ENCODE results near the gene LATS1.

Gene LATS1

GRCh38 chr6:149761438-149761837 lies 43.5 kb upstream of the LATS1 start:
- peaks cover 12% of the 10 kb centered on the region for H3K9me3 ChIP-seq (ENCODE audit: low read length)
- peaks cover 59% of the 10 kb centered on the region for H3K36me3 ChIP-seq (ENCODE audit: insufficient read depth, low read length)
- H3K4me1 ChIP-seq (ENCODE audit: insufficient read depth, low read length, severe bottlenecking) = peaks cover 13% of the 10 kb centered on the region
- H3F3A ChIP-seq (ENCODE audit: insufficient read depth, low read length) = no peaks in the 10 kb centered on the region; the same call in 1 of the 2 replicates
- TF ChIP-seq, protein P1, sequence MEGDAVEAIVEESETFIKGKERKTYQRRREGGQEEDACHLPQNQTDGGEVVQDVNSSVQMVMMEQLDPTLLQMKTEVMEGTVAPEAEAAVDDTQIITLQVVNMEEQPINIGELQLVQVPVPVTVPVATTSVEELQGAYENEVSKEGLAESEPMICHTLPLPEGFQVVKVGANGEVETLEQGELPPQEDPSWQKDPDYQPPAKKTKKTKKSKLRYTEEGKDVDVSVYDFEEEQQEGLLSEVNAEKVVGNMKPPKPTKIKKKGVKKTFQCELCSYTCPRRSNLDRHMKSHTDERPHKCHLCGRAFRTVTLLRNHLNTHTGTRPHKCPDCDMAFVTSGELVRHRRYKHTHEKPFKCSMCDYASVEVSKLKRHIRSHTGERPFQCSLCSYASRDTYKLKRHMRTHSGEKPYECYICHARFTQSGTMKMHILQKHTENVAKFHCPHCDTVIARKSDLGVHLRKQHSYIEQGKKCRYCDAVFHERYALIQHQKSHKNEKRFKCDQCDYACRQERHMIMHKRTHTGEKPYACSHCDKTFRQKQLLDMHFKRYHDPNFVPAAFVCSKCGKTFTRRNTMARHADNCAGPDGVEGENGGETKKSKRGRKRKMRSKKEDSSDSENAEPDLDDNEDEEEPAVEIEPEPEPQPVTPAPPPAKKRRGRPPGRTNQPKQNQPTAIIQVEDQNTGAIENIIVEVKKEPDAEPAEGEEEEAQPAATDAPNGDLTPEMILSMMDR (IDR thresholded peaks at IDR 0.05; ENCODE audit: low read length) = no peak
- no peak for TF ChIP-seq EZH2 (IDR thresholded peaks at IDR 0.05; ENCODE audit: borderline replicate concordance, low read length)
- no peaks in the 10 kb centered on the region for H3K9me2 ChIP-seq (ENCODE audit: low read depth, low read length)
- peaks cover 74% of the 10 kb centered on the region for H3K79me2 ChIP-seq (ENCODE audit: insufficient read depth, low read length)
- H3K4me3 ChIP-seq (ENCODE audit: low read depth, low read length, poor library complexity, severe bottlenecking) = no peak overlapping the region
- H4K20me1 ChIP-seq (ENCODE audit: insufficient read depth, low read length) = 0 out of 2 replicates have a peak, but pooled peaks cover 2% of the 10 kb centered on the region
- H3K9ac ChIP-seq (ENCODE audit: low read length) = no peak overlapping the region
- peak overlapping the region; percentile 22; the same call in 1 of the 2 replicates for H3K4me2 ChIP-seq (ENCODE audit: low read length)
- peak overlapping the region; percentile 57 for H3K27ac ChIP-seq (ENCODE audit: low read depth, low read length, poor library complexity, severe bottlenecking)
- H3K27me3 ChIP-seq (ENCODE audit: insufficient read depth, low read length) = no peaks in the 10 kb centered on the region
- H2AFZ ChIP-seq (ENCODE audit: low read length) = no peak overlapping the region

DNA sequence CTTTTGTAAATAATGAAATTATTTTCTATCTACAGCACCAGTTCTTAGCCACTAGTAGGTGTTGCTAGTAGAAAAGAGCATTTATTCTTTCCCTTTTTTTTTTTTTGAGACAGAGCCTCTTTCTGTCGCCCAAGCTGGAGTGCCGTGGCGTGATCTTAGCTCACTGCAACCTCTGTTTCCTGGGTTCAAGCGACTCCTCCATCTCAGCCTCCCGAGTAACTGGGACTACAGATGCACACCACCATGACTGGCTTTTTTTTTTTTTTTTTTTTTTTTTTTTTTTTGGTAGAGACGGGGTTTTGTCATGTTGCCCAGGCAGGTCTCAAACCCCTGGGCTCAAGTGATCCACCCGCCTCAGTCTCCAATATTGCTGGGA lies 38.3 kb upstream of the LATS1 start:
- Histone ChIP-seq H3K4me2 (ENCODE audit: low read length) (no peak overlapping the region), H4K20me1 (ENCODE audit: insufficient read depth, low read length) (0 out of 2 replicates have a peak, but pooled peaks cover 5% of the 10 kb centered on the region), H3K79me2 (ENCODE audit: insufficient read depth, low read length) (peaks cover 88% of the 10 kb centered on the region), H2AFZ (ENCODE audit: low read length) (no peak overlapping the region), H3K4me3 (ENCODE audit: low read depth, low read length, poor library complexity, severe bottlenecking) (no peak overlapping the region), H3F3A (ENCODE audit: insufficient read depth, low read length) (no peaks in the 10 kb centered on the region; the same call in 1 of the 2 replicates), H3K27me3 (ENCODE audit: insufficient read depth, low read length) (no peaks in the 10 kb centered on the region), H3K9me3 (ENCODE audit: low read length) (no peaks in the 10 kb centered on the region), H3K4me1 (ENCODE audit: insufficient read depth, low read length, severe bottlenecking) (peaks cover 45% of the 10 kb centered on the region), H3K9me2 (ENCODE audit: low read depth, low read length) (no peaks in the 10 kb centered on the region), H3K9ac (ENCODE audit: low read length) (no peak overlapping the region), H3K36me3 (ENCODE audit: insufficient read depth, low read length) (peaks cover 38% of the 10 kb centered on the region), H3K27ac (ENCODE audit: low read depth, low read length, poor library complexity, severe bottlenecking) (no peak overlapping the region)
- TF ChIP-seq EZH2 (IDR thresholded peaks at IDR 0.05; ENCODE audit: borderline replicate concordance, low read length) = no peak
- TF ChIP-seq, protein P1 (IDR thresholded peaks at IDR 0.05; ENCODE audit: low read length) = no peak

DNA sequence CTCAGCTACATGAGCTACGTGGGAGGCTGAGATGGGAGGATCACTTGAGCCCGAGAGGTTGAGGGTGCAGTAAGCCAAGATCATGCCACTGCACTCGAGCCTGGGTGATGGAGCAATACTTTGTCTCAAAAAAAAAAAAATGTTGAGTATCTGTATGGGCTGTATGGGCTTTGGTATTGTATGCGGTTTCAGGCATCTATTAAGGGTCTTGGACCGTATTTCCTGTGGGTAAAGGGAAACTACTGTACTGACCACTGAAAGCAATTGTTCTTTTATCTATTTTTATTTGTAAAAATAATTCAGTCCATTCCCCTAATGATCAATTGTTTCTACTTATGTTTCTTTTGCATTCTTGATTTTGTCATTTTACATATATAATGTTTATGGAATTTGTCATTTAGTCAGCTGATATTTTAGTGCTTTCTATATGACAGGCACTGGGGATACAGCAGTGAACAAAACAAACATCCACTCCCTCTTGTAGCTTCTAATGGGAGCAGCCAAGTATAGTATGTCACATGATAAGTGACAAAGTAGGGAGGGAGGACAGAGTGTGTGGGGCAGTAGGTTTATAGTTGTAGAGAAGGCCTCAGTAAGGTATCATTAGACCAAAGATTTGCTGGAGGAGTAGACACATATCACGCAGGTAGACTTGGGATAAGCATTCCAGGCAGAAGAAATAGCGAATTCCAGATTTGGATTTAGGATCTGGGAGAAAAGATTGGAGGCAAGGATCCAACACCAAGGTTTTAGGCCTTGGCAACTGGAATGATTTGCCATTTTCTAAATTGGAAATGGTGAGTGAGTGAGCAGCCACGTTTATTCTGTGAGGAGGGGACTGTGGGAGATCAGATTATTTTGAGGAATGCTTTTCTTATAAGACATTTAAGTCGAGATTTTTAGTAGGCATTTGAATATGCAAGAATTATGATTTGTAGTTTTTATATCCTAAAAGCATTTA lies 37.7 kb upstream of the LATS1 start:
- H3F3A ChIP-seq (ENCODE audit: insufficient read depth, low read length) = no peaks in the 10 kb centered on the region; the same call in 1 of the 2 replicates
- H3K27me3 ChIP-seq (ENCODE audit: insufficient read depth, low read length) = no peaks in the 10 kb centered on the region
- peaks cover 47% of the 10 kb centered on the region for H3K4me1 ChIP-seq (ENCODE audit: insufficient read depth, low read length, severe bottlenecking)
- H4K20me1 ChIP-seq (ENCODE audit: insufficient read depth, low read length) = 0 out of 2 replicates have a peak, but pooled peaks cover 5% of the 10 kb centered on the region
- H3K27ac ChIP-seq (ENCODE audit: low read depth, low read length, poor library complexity, severe bottlenecking) = peak overlapping the region; percentile 42
- H3K9ac ChIP-seq (ENCODE audit: low read length) = no peak overlapping the region
- no peak overlapping the region for H3K4me3 ChIP-seq (ENCODE audit: low read depth, low read length, poor library complexity, severe bottlenecking)
- H3K9me2 ChIP-seq (ENCODE audit: low read depth, low read length) = no peaks in the 10 kb centered on the region
- H3K79me2 ChIP-seq (ENCODE audit: insufficient read depth, low read length) = peaks cover 89% of the 10 kb centered on the region
- TF ChIP-seq, protein P1 (IDR thresholded peaks at IDR 0.05; ENCODE audit: low read length) = no peak
- TF ChIP-seq EZH2 (IDR thresholded peaks at IDR 0.05; ENCODE audit: borderline replicate concordance, low read length) = no peak
- H3K4me2 ChIP-seq (ENCODE audit: low read length) = no peak overlapping the region; the same call in 1 of the 2 replicates
- H3K36me3 ChIP-seq (ENCODE audit: insufficient read depth, low read length) = peaks cover 37% of the 10 kb centered on the region
- H3K9me3 ChIP-seq (ENCODE audit: low read length) = no peaks in the 10 kb centered on the region
- no peak overlapping the region for H2AFZ ChIP-seq (ENCODE audit: low read length)
